Thyroid gland (tissue), 4 donors: ENCODE measurements around the gene ABCC9.

ENCODE experiments used
- POLR2A ChIP-seq, 2 donors: fragments of 450-650 bp; IDR thresholded peaks; one replicate each; pipeline ENCODE4 v1.6.1; 2017; ENCODE audit warnings: antibody characterized with exemption in 2 of 2, mild to moderate bottlenecking in 2 of 2, moderate library complexity in 1 of 2
- TF ChIP-seq, protein P1 (sequence below), 6 experiments: fragments of 200-600 bp in 3 of 6; fragments of 450-650 bp in 3 of 6; sonication (generic) in 3 of 6; IDR thresholded peaks; one replicate each; pipeline ENCODE4 v1.5.1; 2016 to 2019; ENCODE audit warnings: antibody characterized with exemption in 6 of 6, mild to moderate bottlenecking in 2 of 6, inconsistent platforms in 1 of 6, moderate library complexity in 1 of 6

DNA sequence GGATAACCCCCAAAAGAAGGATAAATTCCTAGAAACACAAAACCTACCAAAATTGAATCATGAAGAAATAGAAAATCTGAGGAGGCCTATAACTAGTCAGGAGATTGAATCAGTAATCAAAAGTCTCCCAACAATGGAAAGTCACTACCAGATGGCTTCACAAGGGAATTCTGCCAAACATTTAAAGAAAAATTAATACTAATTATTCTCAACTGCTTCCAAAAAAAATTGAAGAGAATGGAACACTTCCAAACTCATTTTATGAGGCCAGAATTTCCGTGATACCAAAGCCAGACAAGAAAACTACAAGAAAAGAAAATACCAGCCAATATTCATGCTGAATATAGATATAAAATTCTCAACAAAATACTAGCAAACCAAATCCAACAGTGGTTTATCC, 7.8 kb upstream of the ABCC9 start:
- TF ChIP-seq, protein P1, sequence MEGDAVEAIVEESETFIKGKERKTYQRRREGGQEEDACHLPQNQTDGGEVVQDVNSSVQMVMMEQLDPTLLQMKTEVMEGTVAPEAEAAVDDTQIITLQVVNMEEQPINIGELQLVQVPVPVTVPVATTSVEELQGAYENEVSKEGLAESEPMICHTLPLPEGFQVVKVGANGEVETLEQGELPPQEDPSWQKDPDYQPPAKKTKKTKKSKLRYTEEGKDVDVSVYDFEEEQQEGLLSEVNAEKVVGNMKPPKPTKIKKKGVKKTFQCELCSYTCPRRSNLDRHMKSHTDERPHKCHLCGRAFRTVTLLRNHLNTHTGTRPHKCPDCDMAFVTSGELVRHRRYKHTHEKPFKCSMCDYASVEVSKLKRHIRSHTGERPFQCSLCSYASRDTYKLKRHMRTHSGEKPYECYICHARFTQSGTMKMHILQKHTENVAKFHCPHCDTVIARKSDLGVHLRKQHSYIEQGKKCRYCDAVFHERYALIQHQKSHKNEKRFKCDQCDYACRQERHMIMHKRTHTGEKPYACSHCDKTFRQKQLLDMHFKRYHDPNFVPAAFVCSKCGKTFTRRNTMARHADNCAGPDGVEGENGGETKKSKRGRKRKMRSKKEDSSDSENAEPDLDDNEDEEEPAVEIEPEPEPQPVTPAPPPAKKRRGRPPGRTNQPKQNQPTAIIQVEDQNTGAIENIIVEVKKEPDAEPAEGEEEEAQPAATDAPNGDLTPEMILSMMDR (IDR thresholded peaks at IDR 0.05): no peak
- no peak for TF ChIP-seq POLR2A (IDR thresholded peaks at IDR 0.05)
